Activated CD4-positive, alpha-beta T cell treated with anti-CD3 and anti-CD28 coated beads for 36 hours (primary cell): Measurements from ENCODE around the gene RNU4-1. TPM values are rescaled to one million over a fixed set of nuclear protein-coding genes. Genes with fewer than 3 reads are reported as not detected.
"Not testable (repeated sequence)": the region's sequence is repeated elsewhere in the genome, so short reads cannot be mapped to it uniquely, and the experiment has no call there.

Experiments used
- ATAC-seq: fragments of 200-7000 bp; cut with Tn5 transposase; one replicate; pipeline ENCODE4 v1.10.0; 2021; ENCODE audit warnings: mild to moderate bottlenecking, moderate library complexity
- CTCF ChIA-PET: fragments of 350-600 bp; sonication (Branson Sonifier 250); formaldehyde crosslinking; loops from one replicate; lab custom pipeline; 2021; ENCODE audit warnings: antibody characterized with exemption; lab: Charles Lee
- POLR2A ChIA-PET: fragments of 350-600 bp; sonication (Branson Sonifier 250); formaldehyde crosslinking; loops from one replicate; lab custom pipeline; 2021; ENCODE audit warnings: antibody characterized with exemption, inconsistent platforms; lab: Charles Lee
- DNase-seq: peaks from one replicate; pipeline ENCODE4 v3.0.0-alpha.2; 2020
- H3K27ac Mint-ChIP-seq: one replicate; pipeline ENCODE4 v1.8.0; 2021; ENCODE audit warnings: mixed read lengths
- H3K27me3 Mint-ChIP-seq: one replicate; pipeline ENCODE4 v1.8.0; 2021; ENCODE audit warnings: mixed read lengths
- H3K36me3 Mint-ChIP-seq: one replicate; pipeline ENCODE4 v1.8.0; 2021; ENCODE audit warnings: low read depth, mixed read lengths
- H3K4me1 Mint-ChIP-seq: one replicate; pipeline ENCODE4 v1.8.0; 2021; ENCODE audit warnings: mixed read lengths
- H3K4me3 Mint-ChIP-seq: one replicate; pipeline ENCODE4 v1.8.0; 2021; ENCODE audit warnings: mild to moderate bottlenecking, moderate library complexity, mixed read lengths
- H3K9me3 Mint-ChIP-seq: one replicate; pipeline ENCODE4 v1.8.0; 2021; ENCODE audit warnings: low read depth, mixed read lengths
- intact Hi-C, 2 experiments: fragments of 100-400 bp; cut with DNase I in 1 of 2; cut with micrococcal nuclease in 1 of 2; formaldehyde crosslinking; loops; one replicate each; pipeline versions ENCODE4 v1.14.2 to v1.15.1; 2022 to 2024; cut with DNase I, micrococcal nuclease
- total RNA-seq, 2 experiments: library from RNA; stranded (reverse); gene quantifications; one replicate each; pipeline ENCODE4 v1.2.3, GENCODE V29; 2021

Gene RNU4-1
- total RNA-seq, 2 experiments from 2014 or later, result 323 to 1,150 TPM

GRCh38 chr12:120249266-120249874 lies 43.7 kb downstream of the RNU4-1 start:
- CTCF ChIA-PET, result interaction anchor here (0.7 to 24.9 kb wide), 8 partner anchors 9 to 53 kb away, joined by 3 to 518 read pairs (median 7); partner anchors contain the start of genes PXN, RPLP0 and SIRT4
- H3K9me3 Mint-ChIP-seq, result no peaks in the 10 kb centered on the region
- intact Hi-C loops, result no loop called here
- peaks cover 77% of the 10 kb centered on the region for H3K4me1 Mint-ChIP-seq
- DNase-seq (no peak), ATAC-seq (no peak)
- H3K27ac Mint-ChIP-seq, result peak overlapping the region; percentile 62
- no peak overlapping the region for H3K4me3 Mint-ChIP-seq
- peaks cover 14% of the 10 kb centered on the region for H3K36me3 Mint-ChIP-seq
- POLR2A ChIA-PET, result interaction anchor here (0.6 to 3.0 kb wide), 6 partner anchors 10 to 242 kb away, joined by 3 to 30 read pairs (median 4); partner anchors contain the start of genes RNU4-1, RNU4-2 and RPLP0
- H3K27me3 Mint-ChIP-seq, result no peaks in the 10 kb centered on the region

GRCh38 chr12:120247621-120248030 lies 45.4 kb downstream of the RNU4-1 start:
- Mint-ChIP-seq H3K4me1 (peaks cover 70% of the 10 kb centered on the region), H3K9me3 (no peaks in the 10 kb centered on the region), H3K27ac (peak overlapping the region; percentile 72), H3K4me3 (no peak overlapping the region), H3K36me3 (peaks cover 11% of the 10 kb centered on the region), H3K27me3 (no peaks in the 10 kb centered on the region)
- ChIA-PET CTCF (interaction anchor here (1.0 to 24.9 kb wide), 8 partner anchors 8 to 55 kb away, joined by 4 to 518 read pairs (median 6); partner anchors contain the start of genes PXN and SIRT4), POLR2A (interaction anchor here (0.6 to 3.0 kb wide), 5 partner anchors 15 to 47 kb away, joined by 4 to 30 read pairs (median 4); partner anchors contain the start of genes RNU4-1 and RNU4-2)
- intact Hi-C loops, result loop anchor here in 1 of 2 experiments (1.0 kb wide), 1 partner anchor 16 kb away; no protein-coding TSS in a partner anchor
- DNase-seq (no peak), ATAC-seq (no peak)

- Mint-ChIP-seq H3K27me3 (no peaks in the 10 kb centered on the region), H3K4me1 (peaks cover 69% of the 10 kb centered on the region), H3K4me3 (no peak overlapping the region), H3K36me3 (peaks cover 10% of the 10 kb centered on the region), H3K27ac (peak overlapping the region; percentile 72), H3K9me3 (no peaks in the 10 kb centered on the region)
- intact Hi-C loops, result no loop called here
- DNase-seq (no peak), ATAC-seq (no peak)
- ChIA-PET CTCF (interaction anchor here (1.0 to 24.9 kb wide), 7 partner anchors 8 to 55 kb away, joined by 4 to 518 read pairs (median 8); partner anchors contain the start of genes PXN and SIRT4), POLR2A (interaction anchor here (0.6 to 3.0 kb wide), 3 partner anchors 18 to 47 kb away, joined by 4 to 30 read pairs (median 4); partner anchors contain the start of genes RNU4-1 and RNU4-2)
Observed at GRCh38 chr12:120247183-120247582, 45.9 kb downstream of the RNU4-1 start.

- H3K36me3 Mint-ChIP-seq, H3K27ac Mint-ChIP-seq, intact Hi-C loops, H3K27me3 Mint-ChIP-seq, H3K9me3 Mint-ChIP-seq, H3K4me3 Mint-ChIP-seq, DNase-seq, ATAC-seq: not testable (repeated sequence)
- POLR2A ChIA-PET, result interaction anchor here (3.0 kb wide), 1 partner anchor 45 kb away, joined by 30 read pairs; the partner anchor contains the start of genes RNU4-1 and RNU4-2
- peaks cover 69% of the 10 kb centered on the region for H3K4me1 Mint-ChIP-seq
- CTCF ChIA-PET, result interaction anchor here (0.6 to 24.9 kb wide), 5 partner anchors 9 to 382 kb away, joined by 3 to 518 read pairs (median 5); partner anchors contain the start of gene PXN
Observed at GRCh38 chr12:120246705-120247104, 46.3 kb downstream of the RNU4-1 start.

Other genes with a start within 250 kb of the RNU4-1 start
- 10 to 100 TPM; 58.4 to 63.2 TPM for gene RAB35, start 176.5 kb downstream of the RNU4-1 start, total RNA-seq
- 100 to 1,000 TPM; 125 to 139 TPM for gene GCN1, start 98.5 kb downstream of the RNU4-1 start, total RNA-seq
- gene RPLP0, start 92.1 kb downstream of the RNU4-1 start, total RNA-seq, result 1,000 to 10,000 TPM; 3,424 to 4,221 TPM
- gene PXN, start 27.5 kb downstream of the RNU4-1 start, total RNA-seq, result 100 to 1,000 TPM in 1 of 2 experiments, 10 to 100 TPM in 1; 74.5 to 104 TPM
- 1,000 to 10,000 TPM in 1 of 2 experiments, 100 to 1,000 TPM in 1; 385 to 1,689 TPM for gene RNU4-2, start 1.3 kb downstream of the RNU4-1 start, total RNA-seq
- gene SIRT4, start 9.1 kb upstream of the RNU4-1 start, total RNA-seq, result 1 to 10 TPM; 2.2 to 4.0 TPM
- under 1 TPM in 1 of 2 experiments, not detected in 1; 0.51 TPM for gene PLA2G1B, start 34.5 kb upstream of the RNU4-1 start, total RNA-seq
- 1 to 10 TPM in 1 of 2 experiments, under 1 TPM in 1; 0.96 to 1.3 TPM for gene MSI1, start 75.9 kb upstream of the RNU4-1 start, total RNA-seq
- gene COX6A1, start 144.9 kb upstream of the RNU4-1 start, total RNA-seq, result 100 to 1,000 TPM; 424 to 495 TPM
- gene TRIAP1, start 153.1 kb upstream of the RNU4-1 start, total RNA-seq, result 10 to 100 TPM; 20.9 to 36.0 TPM
- gene GATC, start 153.2 kb upstream of the RNU4-1 start, total RNA-seq, result 10 to 100 TPM; 26.3 to 36.3 TPM
- gene SRSF9, start 176.5 kb upstream of the RNU4-1 start, total RNA-seq, result 100 to 1,000 TPM; 140 to 209 TPM
- gene DYNLL1, start 202.9 kb upstream of the RNU4-1 start, total RNA-seq, result 100 to 1,000 TPM; 166 to 169 TPM
- 10 to 100 TPM; 31.3 to 32.6 TPM for gene COQ5, start 235.9 kb upstream of the RNU4-1 start, total RNA-seq
- 100 to 1,000 TPM; 177 to 184 TPM for gene RNF10, start 241.1 kb upstream of the RNU4-1 start, total RNA-seq